Gastrocnemius medialis (tissue), 4 donors: ENCODE data around the gene COL9A3.

Experiments used
- POLR2A ChIP-seq, 2 donors: fragments of 450-650 bp; IDR thresholded peaks; one replicate each; pipeline ENCODE4 v1.6.1; 2017; ENCODE audit warnings: antibody characterized with exemption in 2 of 2, mild to moderate bottlenecking in 2 of 2, moderate library complexity in 2 of 2
- TF ChIP-seq, protein P1 (sequence below), 5 experiments: fragments of 450-650 bp in 3 of 5; fragments of 200-600 bp in 2 of 5; sonication (generic) in 2 of 5; IDR thresholded peaks in 4 of 5; conservative IDR thresholded peaks in 1 of 5; 1 replicate in 4 of 5; 2 replicates in 1 of 5; pipeline ENCODE4 v1.5.1; 2016 to 2019; ENCODE audit warnings: antibody characterized with exemption in 5 of 5, mild to moderate bottlenecking in 3 of 5, moderate library complexity in 3 of 5

DNA sequence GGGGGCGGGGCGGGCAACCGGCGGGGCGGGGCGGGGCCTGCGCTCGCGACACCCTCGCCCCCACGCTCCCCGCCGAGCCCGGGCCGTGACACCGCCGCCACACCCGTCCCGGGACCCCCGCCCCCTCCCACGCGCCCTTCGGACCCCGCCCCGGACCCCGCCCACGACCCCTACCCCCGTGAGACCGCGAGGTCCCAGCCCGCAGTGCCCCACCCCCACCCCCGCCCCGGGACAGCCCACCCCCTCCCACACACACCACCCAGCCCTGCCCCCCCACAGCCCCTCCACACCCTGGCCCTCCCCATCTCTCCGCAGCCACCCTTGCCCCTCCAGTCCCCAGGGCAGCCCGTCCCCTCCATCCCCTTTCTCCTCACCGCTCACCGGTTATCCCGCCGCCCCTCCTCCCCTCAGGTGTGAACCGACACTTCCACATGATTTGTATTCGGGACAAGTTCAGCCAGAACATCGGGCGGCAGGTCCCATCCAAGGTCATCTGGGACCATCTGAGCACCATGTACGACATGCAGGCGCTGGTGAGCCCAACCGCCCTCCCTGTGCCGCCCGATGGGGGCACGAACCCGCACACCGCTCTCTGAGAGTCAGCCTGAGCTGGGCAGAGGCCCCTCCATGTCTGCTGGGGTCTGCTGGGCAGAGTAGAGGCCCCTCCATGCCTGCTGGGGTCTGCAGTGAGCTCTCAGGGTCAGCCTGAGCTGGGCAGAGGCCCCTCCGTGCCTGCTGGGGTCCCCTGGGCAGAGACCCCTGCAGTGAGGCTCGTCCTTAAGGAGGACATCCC, 20.0 kb upstream of the COL9A3 start:
- TF ChIP-seq POLR2A (IDR thresholded peaks at IDR 0.05): no peak
- TF ChIP-seq, protein P1, sequence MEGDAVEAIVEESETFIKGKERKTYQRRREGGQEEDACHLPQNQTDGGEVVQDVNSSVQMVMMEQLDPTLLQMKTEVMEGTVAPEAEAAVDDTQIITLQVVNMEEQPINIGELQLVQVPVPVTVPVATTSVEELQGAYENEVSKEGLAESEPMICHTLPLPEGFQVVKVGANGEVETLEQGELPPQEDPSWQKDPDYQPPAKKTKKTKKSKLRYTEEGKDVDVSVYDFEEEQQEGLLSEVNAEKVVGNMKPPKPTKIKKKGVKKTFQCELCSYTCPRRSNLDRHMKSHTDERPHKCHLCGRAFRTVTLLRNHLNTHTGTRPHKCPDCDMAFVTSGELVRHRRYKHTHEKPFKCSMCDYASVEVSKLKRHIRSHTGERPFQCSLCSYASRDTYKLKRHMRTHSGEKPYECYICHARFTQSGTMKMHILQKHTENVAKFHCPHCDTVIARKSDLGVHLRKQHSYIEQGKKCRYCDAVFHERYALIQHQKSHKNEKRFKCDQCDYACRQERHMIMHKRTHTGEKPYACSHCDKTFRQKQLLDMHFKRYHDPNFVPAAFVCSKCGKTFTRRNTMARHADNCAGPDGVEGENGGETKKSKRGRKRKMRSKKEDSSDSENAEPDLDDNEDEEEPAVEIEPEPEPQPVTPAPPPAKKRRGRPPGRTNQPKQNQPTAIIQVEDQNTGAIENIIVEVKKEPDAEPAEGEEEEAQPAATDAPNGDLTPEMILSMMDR (IDR thresholded peaks at IDR 0.05 in 4 of 5, conservative IDR thresholded peaks at IDR 0.05 in 1 of 5): no peak
